GM12878 (cell line): Measurements from ENCODE around the gene RGS4. TPM values are rescaled to one million over a fixed set of nuclear protein-coding genes. Genes with fewer than 3 reads are reported as not detected.

Source experiments
- BMI1 ChIP-seq: fragments of 450-650 bp; IDR thresholded peaks from 2 replicates; pipeline ENCODE4 v1.6.1; 2016; ENCODE audit warnings: mild to moderate bottlenecking, moderate library complexity, borderline replicate concordance
- CREB1 ChIP-seq: IDR thresholded peaks from 2 replicates; pipeline ENCODE4 v1.6.1; 2012; ENCODE audit warnings: low read depth, mild to moderate bottlenecking, inconsistent platforms
- E2F4 ChIP-seq: IDR thresholded peaks from 2 replicates; pipeline ENCODE4 v1.6.1; 2012; ENCODE audit warnings: low read depth, low read length, improper control_type of control experiment
- IRF4 ChIP-seq: IDR thresholded peaks from 2 replicates; pipeline ENCODE4 v1.6.1; 2011; ENCODE audit warnings: low read depth, low read length
- TCF12 ChIP-seq: IDR thresholded peaks from 2 replicates; pipeline ENCODE4 v1.6.1; 2011; ENCODE audit warnings: low read depth, mild to moderate bottlenecking, low read length
- polyA plus RNA-seq, 11 experiments: library from polyadenylated mRNA; depleted of rRNA in 4 of 11; unstranded in 6 of 11; stranded (reverse) in 5 of 11; fragments of >200 nt; fragmentation: Nextera tagmentation in 4 of 11; fragmentation: Illumina TruSeq in 1 of 11; extraction: Ambion mirVana in 4 of 11; extraction: Trizol in 1 of 11; gene quantifications; 1 replicate in 1 of 11; 2 replicates in 10 of 11; pipeline versions ENCODE4 v1.2.1 to v1.2.3, GENCODE V29; 2011 to 2016; ENCODE audit warnings: inconsistent platforms in 2 of 11, missing spikeins in 2 of 11, low read depth in 1 of 11
- total RNA-seq, 4 experiments: library from RNA; depleted of rRNA in 3 of 4; stranded (reverse); fragments of >200 nt in 3 of 4; fragmentation: Illumina TruSeq in 1 of 4; extraction: Trizol in 1 of 4; gene quantifications; 2 replicates each; pipeline versions ENCODE4 v1.2.1 to v1.2.3, GENCODE V29; 2013 to 2021
- TF ChIP-seq, protein P1 (sequence below): fragments of 150-350 bp; IDR thresholded peaks from 2 replicates; pipeline ENCODE4 v1.6.1; 2016; ENCODE audit warnings: low read depth, low read length
- TF ChIP-seq, protein P2 (sequence below): fragments of 450-650 bp; IDR thresholded peaks from 2 replicates; pipeline ENCODE4 v1.6.1; 2016; ENCODE audit warnings: mild to moderate bottlenecking

RGS4 gene
- total and polyA plus RNA-seq, 10 of the 15 experiments (the other 5 are each of a cell fraction or from before 2014, with no cell fraction given): 0.05 to 0.14 TPM; not detected in 8

DNA sequence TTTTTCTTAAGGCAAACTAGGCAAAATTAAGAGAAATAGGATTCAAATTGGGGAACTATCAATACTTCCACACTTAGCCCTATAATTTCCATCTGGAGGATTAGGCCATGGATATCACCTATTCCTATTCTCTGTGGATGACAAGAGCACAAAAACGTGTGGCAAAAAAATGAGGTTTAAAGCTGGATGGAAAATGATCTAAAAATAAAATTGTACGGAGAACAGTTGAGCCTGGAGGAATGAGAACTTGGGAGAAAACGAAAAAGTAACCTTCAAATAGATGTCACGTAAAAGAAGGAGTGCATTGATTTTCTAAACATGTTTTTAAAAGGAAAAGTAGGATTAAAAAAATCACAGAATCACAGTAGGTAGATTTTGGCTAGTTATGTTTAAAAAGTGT, 55.7 kb downstream of the RGS4 start (continued):
- TF ChIP-seq, protein P1, sequence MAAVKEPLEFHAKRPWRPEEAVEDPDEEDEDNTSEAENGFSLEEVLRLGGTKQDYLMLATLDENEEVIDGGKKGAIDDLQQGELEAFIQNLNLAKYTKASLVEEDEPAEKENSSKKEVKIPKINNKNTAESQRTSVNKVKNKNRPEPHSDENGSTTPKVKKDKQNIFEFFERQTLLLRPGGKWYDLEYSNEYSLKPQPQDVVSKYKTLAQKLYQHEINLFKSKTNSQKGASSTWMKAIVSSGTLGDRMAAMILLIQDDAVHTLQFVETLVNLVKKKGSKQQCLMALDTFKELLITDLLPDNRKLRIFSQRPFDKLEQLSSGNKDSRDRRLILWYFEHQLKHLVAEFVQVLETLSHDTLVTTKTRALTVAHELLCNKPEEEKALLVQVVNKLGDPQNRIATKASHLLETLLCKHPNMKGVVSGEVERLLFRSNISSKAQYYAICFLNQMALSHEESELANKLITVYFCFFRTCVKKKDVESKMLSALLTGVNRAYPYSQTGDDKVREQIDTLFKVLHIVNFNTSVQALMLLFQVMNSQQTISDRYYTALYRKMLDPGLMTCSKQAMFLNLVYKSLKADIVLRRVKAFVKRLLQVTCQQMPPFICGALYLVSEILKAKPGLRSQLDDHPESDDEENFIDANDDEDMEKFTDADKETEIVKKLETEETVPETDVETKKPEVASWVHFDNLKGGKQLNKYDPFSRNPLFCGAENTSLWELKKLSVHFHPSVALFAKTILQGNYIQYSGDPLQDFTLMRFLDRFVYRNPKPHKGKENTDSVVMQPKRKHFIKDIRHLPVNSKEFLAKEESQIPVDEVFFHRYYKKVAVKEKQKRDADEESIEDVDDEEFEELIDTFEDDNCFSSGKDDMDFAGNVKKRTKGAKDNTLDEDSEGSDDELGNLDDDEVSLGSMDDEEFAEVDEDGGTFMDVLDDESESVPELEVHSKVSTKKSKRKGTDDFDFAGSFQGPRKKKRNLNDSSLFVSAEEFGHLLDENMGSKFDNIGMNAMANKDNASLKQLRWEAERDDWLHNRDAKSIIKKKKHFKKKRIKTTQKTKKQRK: no peak
- TF ChIP-seq, protein P2, sequence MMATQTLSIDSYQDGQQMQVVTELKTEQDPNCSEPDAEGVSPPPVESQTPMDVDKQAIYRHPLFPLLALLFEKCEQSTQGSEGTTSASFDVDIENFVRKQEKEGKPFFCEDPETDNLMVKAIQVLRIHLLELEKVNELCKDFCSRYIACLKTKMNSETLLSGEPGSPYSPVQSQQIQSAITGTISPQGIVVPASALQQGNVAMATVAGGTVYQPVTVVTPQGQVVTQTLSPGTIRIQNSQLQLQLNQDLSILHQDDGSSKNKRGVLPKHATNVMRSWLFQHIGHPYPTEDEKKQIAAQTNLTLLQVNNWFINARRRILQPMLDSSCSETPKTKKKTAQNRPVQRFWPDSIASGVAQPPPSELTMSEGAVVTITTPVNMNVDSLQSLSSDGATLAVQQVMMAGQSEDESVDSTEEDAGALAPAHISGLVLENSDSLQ: no peak
- TF ChIP-seq E2F4: no peak
- no peak for TF ChIP-seq CREB1
- TF ChIP-seq IRF4: no peak
- no peak for TF ChIP-seq TCF12
- no peak for TF ChIP-seq BMI1
- TF ChIP-seq, all 136 proteins: peak for 0

Other genes starting within 250 kb of the RGS4 start
- gene CCDC190, start 208.2 kb upstream of the RGS4 start, total RNA-seq (2014; rRNA removed): not detected in 2 replicates
- gene CCDC190, start 208.2 kb upstream of the RGS4 start, total RNA-seq (2014; rRNA removed; fragmentation: Illumina TruSeq; extraction: Trizol): not detected in 2 replicates
- gene CCDC190, start 208.2 kb upstream of the RGS4 start, total RNA-seq (2021): not detected in 2 replicates
- not detected in 2 replicates for gene CCDC190, start 208.2 kb upstream of the RGS4 start, polyA plus RNA-seq (2011; rRNA removed)
- gene CCDC190, start 208.2 kb upstream of the RGS4 start, polyA plus RNA-seq (2014; fragmentation: Illumina TruSeq; extraction: Trizol): not detected in 2 replicates
- gene CCDC190, start 208.2 kb upstream of the RGS4 start, polyA plus RNA-seq (2014; fragmentation: Nextera tagmentation; extraction: Ambion mirVana): not detected
- gene CCDC190, start 208.2 kb upstream of the RGS4 start, polyA plus RNA-seq (2014; rRNA removed): not detected in 2 replicates
- gene CCDC190, start 208.2 kb upstream of the RGS4 start, polyA plus RNA-seq (2016; fragmentation: Nextera tagmentation; extraction: Ambion mirVana): not detected
- 2.8 and 3.1 TPM in 2 replicates for gene RGS5, start 133.6 kb downstream of the RGS4 start, total RNA-seq (2014; rRNA removed)
- 2.1 and 3.1 TPM in 2 replicates for gene RGS5, start 133.6 kb downstream of the RGS4 start, total RNA-seq (2014; rRNA removed; fragmentation: Illumina TruSeq; extraction: Trizol)
- 2.8 TPM in 2 replicates for gene RGS5, start 133.6 kb downstream of the RGS4 start, total RNA-seq (2021)
- gene RGS5, start 133.6 kb downstream of the RGS4 start, polyA plus RNA-seq (2011; rRNA removed): 7.4 and 11.6 TPM in 2 replicates
- gene RGS5, start 133.6 kb downstream of the RGS4 start, polyA plus RNA-seq (2014; fragmentation: Illumina TruSeq; extraction: Trizol): 3.2 and 7.3 TPM in 2 replicates
- gene RGS5, start 133.6 kb downstream of the RGS4 start, polyA plus RNA-seq (2014; fragmentation: Nextera tagmentation; extraction: Ambion mirVana): 1 to 10 TPM in 1 of 2 experiments, under 1 TPM in 1; 0.63 to 2.0 TPM
- 3.1 and 4.6 TPM in 2 replicates for gene RGS5, start 133.6 kb downstream of the RGS4 start, polyA plus RNA-seq (2014; rRNA removed)
- gene RGS5, start 133.6 kb downstream of the RGS4 start, polyA plus RNA-seq (2016; fragmentation: Nextera tagmentation; extraction: Ambion mirVana): 1 to 10 TPM; 1.4 to 3.3 TPM